Fibroblast of skin of right quadriceps (primary cell): ENCODE measurements around the gene MYOG.

Experiments used
- DNase-seq: peaks from one replicate; pipeline ENCODE4 v3.0.0-alpha.2; 2013

Gene MYOG

GRCh38 chr1:203085528-203086406, at the start of gene MYOG:
Gene MYOG, minus strand, starts transcription at chr1:203086012. Its CDS starts 51 bp downstream, at chr1:203085961.
- no peak for DNase-seq

GRCh38 chr1:203133970-203134725, 48.3 kb upstream of the MYOG start:
- peak; percentile 63 for DNase-seq

DNA sequence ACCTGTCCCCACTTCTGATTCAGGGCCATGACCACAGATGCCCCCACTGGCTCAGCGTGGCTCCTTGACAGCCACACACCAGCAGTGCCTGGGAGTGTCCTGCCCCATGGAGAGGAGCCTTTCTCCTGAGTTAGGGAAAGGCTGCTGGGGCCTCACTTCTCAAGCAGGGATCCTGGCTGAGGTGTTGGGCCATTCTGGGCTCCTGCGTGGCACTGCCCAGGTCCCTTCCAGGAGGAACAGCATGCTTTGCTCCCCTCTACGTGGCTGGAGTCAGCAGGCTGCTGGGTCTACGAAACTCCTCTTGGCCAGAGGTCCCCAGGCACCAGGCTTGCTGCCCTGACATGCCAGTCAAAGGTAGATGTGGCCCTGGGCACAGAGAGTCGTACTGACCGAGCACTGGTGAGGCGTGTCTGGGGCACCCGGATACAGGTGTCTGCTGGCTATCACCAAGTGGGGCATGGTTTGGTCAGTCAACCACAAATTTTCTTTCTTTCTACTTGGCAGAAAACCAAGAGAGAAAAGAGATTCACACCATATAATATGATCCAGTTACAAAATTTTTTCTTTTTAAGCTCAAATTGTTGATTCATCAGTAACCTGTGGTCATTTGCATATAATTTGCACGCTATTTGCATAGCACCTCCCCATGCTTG, 45.9 kb upstream of the MYOG start:
- no peak for DNase-seq

GRCh38 chr1:203130358-203130985, 44.7 kb upstream of the MYOG start:
- DNase-seq = no peak

DNA sequence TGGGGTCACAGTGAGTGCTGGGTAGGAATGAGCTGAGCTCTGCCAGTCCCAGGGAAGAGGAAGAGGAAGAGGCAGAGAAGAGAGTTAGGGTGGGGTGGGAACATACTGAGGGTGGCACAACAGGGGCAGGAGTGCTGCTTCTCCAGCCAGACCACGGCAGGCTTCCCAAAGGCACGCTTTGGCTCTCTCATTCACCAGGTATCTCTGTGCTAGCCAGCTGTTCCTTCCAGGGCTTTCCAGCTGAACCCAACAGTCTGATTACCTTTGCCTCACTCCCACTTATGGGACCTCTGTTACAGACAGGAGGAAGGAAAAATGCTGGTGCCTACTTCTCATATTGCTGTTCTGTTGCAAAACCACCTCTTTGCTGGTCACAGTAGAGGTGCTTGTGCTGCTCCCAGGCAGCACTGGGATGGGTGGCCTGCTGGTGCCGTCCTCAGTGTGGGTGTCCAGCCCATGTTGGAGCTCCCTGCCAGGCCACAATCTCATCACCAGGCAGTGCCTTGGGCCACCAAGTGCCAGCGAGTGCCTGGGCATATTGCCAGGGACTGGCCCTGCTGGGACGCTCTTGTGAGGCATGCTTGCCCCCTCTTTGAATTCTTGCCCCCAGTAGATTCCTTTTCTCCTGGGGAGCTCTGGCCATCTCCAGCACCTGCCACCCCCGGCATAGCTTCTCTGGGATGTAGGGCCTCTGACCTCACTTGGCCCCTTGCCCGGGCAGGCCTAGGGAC, 43.9 kb upstream of the MYOG start:
- no peak for DNase-seq

- DNase-seq = no peak
Observed at GRCh38 chr1:203128716-203129500, 43.1 kb upstream of the MYOG start.

DNA sequence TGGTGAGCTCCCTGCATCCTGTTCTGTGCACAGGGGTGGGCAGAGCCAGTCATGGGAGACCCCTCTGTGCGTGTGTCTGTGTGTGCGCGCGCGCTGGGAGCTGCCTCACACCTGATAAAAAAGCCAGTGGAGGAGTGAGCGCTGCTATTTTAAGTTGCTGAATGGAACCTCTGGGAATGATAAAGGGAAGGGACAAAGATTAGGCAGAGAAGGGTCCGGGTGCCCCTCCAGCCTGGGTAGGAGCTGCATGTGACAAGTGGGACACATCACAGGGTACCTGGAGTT, 42.6 kb upstream of the MYOG start:
- DNase-seq = no peak

DNA sequence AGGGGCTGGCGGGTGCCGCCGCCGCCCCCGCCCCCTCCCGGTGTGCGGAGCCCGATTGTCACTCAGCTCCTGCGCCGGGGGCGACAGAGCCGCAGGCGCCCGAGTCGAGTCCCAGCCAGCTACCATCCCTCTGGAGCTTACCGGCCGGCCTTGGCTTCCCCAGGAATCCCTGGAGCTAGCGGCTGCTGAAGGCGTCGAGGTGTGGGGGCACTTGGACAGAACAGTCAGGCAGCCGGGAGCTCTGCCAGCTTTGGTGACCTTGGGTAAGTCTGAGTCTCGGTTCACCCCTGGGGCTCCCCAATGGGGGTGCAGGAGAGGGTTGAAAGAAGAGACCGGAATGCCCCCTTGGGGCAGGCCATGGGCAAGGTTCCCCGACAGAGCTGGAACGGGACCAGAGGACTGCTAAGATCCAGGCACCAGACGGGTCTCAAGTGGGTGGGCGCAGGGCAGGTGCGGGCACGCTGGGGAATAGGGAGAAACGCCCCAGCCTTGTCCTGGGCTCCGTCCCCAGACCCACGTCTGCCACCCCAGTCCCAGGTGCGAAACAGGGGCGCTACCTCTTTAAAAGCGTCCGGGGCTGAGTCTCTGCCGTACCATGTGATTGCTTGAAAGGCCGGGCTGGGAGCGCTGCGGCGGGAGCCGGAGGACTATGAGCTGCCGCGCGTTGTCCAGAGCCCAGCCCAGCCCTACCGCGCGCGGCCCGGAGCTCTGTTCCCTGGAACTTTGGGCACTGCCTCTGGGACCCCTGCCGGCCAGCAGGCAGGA, 42.0 kb upstream of the MYOG start, which contains the start of gene ADORA1:
TSS of gene ADORA1 (plus strand) at position 61 of the 765 bp plus-strand sequence. CDS start 1,116 bp downstream, outside the sequence.
- peak; percentile 45 for DNase-seq

GRCh38 chr1:203126866-203127665, 41.3 kb upstream of the MYOG start:
- peak; percentile 31 for DNase-seq

DNA sequence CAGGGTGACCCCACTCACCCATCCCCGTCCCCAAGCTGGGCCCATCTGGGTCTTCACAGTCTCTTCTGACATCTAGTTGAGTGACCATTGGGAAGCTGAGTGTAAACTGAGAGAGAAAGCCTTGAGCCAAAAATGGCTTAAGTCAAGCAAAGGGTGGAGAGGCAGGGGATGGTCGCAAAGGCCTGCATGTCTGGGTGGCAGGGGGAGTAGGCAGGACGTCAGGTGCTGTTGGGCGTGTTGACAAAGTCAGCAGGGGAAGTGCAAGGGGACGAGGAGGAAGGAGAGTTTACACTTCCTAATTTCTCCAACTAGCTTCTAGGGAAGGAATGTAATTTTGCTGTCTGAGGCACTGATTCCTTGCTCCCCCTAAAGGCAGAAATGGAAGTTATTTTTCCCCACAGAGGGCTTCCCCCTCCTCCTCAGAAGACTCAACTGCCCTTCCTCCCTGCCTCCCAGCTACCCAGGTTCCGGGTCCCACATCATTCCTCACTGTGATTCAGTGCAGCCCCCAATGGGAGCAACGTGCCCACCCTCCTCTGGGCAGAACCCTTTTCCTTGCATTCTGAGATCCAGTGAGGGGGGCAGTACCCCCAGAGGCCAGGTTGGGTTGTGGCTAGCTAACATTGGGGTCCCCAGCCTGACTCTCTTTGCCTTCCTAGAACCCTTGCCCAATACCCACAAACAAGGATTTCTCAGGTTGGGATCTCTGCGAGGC, 40.5 kb upstream of the MYOG start:
- peak; percentile 41 for DNase-seq

GRCh38 chr1:203124546-203125317, 38.9 kb upstream of the MYOG start:
- DNase-seq = peak; percentile 12

- no peak for DNase-seq
Observed at GRCh38 chr1:203124011-203124410, 38.2 kb upstream of the MYOG start.

DNA sequence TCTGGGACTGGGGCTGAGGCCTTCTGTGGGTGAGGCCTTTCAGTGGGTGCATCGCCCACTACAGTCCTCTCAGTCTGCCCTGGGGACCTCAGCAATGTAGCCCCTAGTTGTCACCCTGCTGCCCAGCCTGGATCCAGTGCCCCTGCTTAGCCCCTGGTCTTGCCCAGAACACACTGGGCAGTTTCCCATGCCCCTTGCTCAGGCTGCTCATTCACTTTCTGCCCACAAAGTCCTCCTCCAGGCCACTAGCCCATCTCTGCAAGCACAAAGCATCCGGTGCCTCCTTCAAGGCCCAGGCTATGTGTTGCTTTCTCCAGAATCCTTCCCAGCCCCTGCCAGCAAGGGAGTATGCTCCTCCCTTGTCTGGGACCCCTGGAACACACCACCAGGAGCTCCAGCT, 36.3 kb upstream of the MYOG start:
- no peak for DNase-seq

DNA sequence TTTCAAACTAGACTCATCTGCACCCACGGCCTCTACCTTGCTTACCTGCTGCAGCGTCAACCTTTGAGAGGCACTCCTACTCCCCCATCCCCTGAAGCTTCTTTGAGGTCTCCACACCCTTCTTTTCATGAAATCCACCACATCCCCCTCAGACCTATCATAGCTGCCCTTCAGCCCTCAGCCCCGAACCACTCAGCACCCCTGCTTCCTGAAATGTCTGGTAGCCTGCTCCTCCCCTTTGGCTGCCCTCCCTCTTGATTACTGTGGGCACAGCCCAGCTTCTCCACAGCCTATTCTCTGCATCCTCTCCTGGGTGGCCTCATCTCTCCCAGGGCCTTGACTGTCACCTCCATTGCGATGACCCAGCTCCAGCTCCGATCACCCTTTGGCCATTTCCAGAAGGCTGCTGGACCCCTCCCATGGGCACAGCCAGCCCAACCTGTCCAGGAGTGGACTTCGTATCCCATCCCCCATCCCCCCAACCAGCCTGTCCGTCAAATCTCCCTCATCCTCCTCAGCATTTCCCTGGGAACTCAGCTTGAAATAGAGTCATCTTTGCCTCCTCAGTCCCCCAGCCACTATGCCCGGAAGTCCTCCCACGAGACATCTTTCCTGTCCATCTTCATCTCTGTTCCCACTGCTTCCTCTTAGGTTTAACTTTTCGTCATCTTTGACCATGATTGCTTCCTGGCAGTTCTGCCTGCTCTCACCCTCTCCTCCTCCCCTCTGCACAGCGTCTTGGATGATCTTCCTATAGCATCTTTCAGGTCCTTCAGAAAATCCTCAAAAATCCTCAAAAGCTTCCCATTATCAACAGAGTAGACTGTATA, 35.6 kb upstream of the MYOG start:
- DNase-seq = no peak

- no peak for DNase-seq
Observed at GRCh38 chr1:203120325-203121153, 34.7 kb upstream of the MYOG start.
